MM.1S (cell line): ENCODE measurements around the gene BAIAP2L2.
"Not testable (repeated sequence)": the region's sequence is repeated elsewhere in the genome, so short reads cannot be mapped to it uniquely, and the experiment has no call there.

Experiments used
- DNase-seq: peaks from one replicate; pipeline ENCODE4 v3.0.0-alpha.2; 2015
- H2AFZ ChIP-seq: fragments of 300-600 bp; sonication (generic); 2 replicates; pipeline ENCODE4 v1.6.0; 2016; ENCODE audit warnings: antibody characterized with exemption, low read length
- H3F3A ChIP-seq: fragments of 300-600 bp; sonication (generic); 2 replicates; pipeline ENCODE4 v1.6.1; 2016; ENCODE audit warnings: mild to moderate bottlenecking, antibody characterized with exemption, low read length, moderate library complexity, mixed read lengths; ENCODE audit not compliant: insufficient read depth
- H3K27ac ChIP-seq: fragments of 300-600 bp; sonication (generic); 2 replicates; pipeline ENCODE4 v1.5.1; 2016; ENCODE audit warnings: mild to moderate bottlenecking, low read length
- H3K27me3 ChIP-seq: fragments of 300-600 bp; sonication (generic); replicated peaks from 2 replicates; pipeline ENCODE4 v1.6.0; 2016; ENCODE audit warnings: low read length; ENCODE audit not compliant: insufficient read depth
- H3K36me3 ChIP-seq: fragments of 300-600 bp; sonication (generic); replicated peaks from 2 replicates; pipeline ENCODE4 v1.6.1; 2016; ENCODE audit warnings: mild to moderate bottlenecking, low read length, mixed read lengths; ENCODE audit not compliant: insufficient read depth
- H3K4me1 ChIP-seq: fragments of 300-600 bp; sonication (generic); 2 replicates; pipeline ENCODE4 v1.6.1; 2016; ENCODE audit warnings: low read length, mixed read lengths
- H3K4me2 ChIP-seq: fragments of 300-600 bp; sonication (generic); 2 replicates; pipeline ENCODE4 v1.6.0; 2016; ENCODE audit warnings: low read depth, low read length
- H3K4me3 ChIP-seq: fragments of 300-600 bp; sonication (generic); 2 replicates; pipeline ENCODE4 v1.5.1; 2016; ENCODE audit warnings: low read length, mixed read lengths
- H3K79me2 ChIP-seq: fragments of 300-600 bp; sonication (generic); 2 replicates; pipeline ENCODE4 v1.6.1; 2016; ENCODE audit warnings: mixed run types, low read length, mixed read lengths
- H3K9ac ChIP-seq: fragments of 300-600 bp; sonication (generic); 2 replicates; pipeline ENCODE4 v1.6.1; 2016; ENCODE audit warnings: low read length, mixed read lengths
- H3K9me2 ChIP-seq: fragments of 300-600 bp; sonication (generic); replicated peaks from 2 replicates; pipeline ENCODE4 v1.6.1; 2016; ENCODE audit warnings: mild to moderate bottlenecking, low read length, mixed read lengths; ENCODE audit not compliant: insufficient read depth
- H3K9me3 ChIP-seq: fragments of 300-600 bp; sonication (generic); replicated peaks from 2 replicates; pipeline ENCODE4 v1.6.1; 2016; ENCODE audit warnings: mild to moderate bottlenecking, low read length, mixed read lengths; ENCODE audit not compliant: insufficient read depth
- H4K20me1 ChIP-seq: fragments of 300-600 bp; sonication (generic); 2 replicates; pipeline ENCODE4 v1.6.1; 2016; ENCODE audit warnings: mild to moderate bottlenecking, low read length, moderate library complexity, mixed read lengths; ENCODE audit not compliant: insufficient read depth
- EZH2 ChIP-seq: fragments of 300-600 bp; sonication (generic); optimal IDR thresholded peaks from 2 replicates; pipeline ENCODE3; 2017; ENCODE audit warnings: low read depth, mild to moderate bottlenecking, antibody characterized with exemption, low read length, mixed read lengths
- EZH2phosphoT487 ChIP-seq: fragments of 300-600 bp; sonication (generic); IDR thresholded peaks from 2 replicates; pipeline ENCODE4 v1.6.1; 2018; ENCODE audit warnings: antibody characterized with exemption, low read length
- TF ChIP-seq, protein P1 (sequence below): fragments of 300-600 bp; sonication (generic); IDR thresholded peaks from 2 replicates; pipeline ENCODE4 v1.5.1; 2016; ENCODE audit warnings: antibody characterized with exemption, low read length, mixed read lengths

BAIAP2L2 gene

DNA sequence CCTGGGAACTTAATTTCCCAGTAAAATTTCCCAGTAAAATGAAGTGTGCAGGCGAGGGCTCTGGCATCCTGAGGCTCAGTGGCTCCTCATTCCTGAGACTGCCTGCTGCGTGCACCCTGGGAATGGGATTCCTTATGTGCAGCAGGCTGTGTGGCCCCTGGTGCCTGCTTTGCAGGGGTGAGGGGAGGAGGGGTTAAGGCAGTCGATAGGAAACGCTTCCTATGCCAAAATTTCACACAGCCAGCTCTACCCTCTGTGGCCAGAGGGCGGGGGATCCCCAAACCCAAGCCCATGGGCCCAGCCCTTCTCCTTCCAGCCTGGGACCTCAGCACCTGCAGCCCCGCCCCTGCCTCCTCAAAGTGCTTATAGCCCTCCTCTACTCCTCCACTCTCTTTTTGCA lies 12.1 kb upstream of the BAIAP2L2 start:
- H3K27me3 ChIP-seq = no peaks in the 10 kb centered on the region
- TF ChIP-seq, protein P1, sequence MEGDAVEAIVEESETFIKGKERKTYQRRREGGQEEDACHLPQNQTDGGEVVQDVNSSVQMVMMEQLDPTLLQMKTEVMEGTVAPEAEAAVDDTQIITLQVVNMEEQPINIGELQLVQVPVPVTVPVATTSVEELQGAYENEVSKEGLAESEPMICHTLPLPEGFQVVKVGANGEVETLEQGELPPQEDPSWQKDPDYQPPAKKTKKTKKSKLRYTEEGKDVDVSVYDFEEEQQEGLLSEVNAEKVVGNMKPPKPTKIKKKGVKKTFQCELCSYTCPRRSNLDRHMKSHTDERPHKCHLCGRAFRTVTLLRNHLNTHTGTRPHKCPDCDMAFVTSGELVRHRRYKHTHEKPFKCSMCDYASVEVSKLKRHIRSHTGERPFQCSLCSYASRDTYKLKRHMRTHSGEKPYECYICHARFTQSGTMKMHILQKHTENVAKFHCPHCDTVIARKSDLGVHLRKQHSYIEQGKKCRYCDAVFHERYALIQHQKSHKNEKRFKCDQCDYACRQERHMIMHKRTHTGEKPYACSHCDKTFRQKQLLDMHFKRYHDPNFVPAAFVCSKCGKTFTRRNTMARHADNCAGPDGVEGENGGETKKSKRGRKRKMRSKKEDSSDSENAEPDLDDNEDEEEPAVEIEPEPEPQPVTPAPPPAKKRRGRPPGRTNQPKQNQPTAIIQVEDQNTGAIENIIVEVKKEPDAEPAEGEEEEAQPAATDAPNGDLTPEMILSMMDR = no peak
- TF ChIP-seq EZH2phosphoT487 = no peak
- TF ChIP-seq EZH2 = no peak
- DNase-seq = no peak
- no peaks in the 10 kb centered on the region for H3K9me3 ChIP-seq
- H3K4me3 ChIP-seq = no peak overlapping the region
- no peaks in the 10 kb centered on the region for H3K9me2 ChIP-seq
- no peak overlapping the region for H3K4me2 ChIP-seq
- no peak overlapping the region for H3K9ac ChIP-seq
- H3K4me1 ChIP-seq = no peaks in the 10 kb centered on the region
- H3K79me2 ChIP-seq = no peaks in the 10 kb centered on the region
- H3K36me3 ChIP-seq = no peaks in the 10 kb centered on the region
- H2AFZ ChIP-seq = no peak overlapping the region
- no peaks in the 10 kb centered on the region for H3F3A ChIP-seq
- no peaks in the 10 kb centered on the region for H4K20me1 ChIP-seq
- no peak overlapping the region for H3K27ac ChIP-seq

DNA sequence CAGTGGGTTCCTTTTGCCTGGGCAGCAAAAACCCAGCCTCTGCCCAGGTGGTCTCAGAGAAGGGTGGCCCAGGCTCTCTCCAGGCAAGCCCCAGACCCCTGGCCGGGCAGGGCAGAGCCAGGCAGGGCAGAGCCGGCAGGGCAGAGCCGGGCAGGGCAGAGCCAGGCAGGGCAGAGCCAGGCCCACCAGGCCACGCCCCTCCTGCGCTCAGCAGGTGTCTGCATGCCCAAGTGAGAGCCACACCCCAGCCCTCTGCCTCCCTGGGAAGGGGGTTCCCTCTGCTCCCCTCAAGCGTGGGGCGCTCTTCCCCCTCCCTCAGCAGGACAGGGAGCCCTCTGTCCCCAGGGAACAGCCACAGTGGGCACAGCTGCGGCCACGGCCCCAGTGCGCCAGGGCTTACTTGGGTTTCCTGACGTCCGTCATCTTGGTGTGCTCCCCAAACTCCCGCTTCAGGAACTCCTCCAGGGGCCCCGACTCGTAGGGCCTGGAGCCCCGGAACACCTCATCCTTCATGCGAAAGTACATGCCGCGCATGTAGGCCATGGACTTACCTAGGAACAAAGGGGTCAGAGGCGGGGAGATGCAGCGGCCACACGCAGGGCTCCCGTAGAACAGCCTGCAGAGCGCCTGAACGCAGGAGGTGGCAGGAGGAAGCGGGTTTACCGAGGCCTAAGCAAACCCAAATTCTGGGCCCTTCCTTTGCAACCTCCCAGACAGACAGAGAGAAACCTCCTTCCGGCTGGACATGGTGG lies 10.1 kb upstream of the BAIAP2L2 start:
- Histone ChIP-seq H2AFZ (no peak overlapping the region), H3K4me1 (no peaks in the 10 kb centered on the region), H3K4me3 (no peak overlapping the region), H3K9ac (no peak overlapping the region), H3K9me3 (no peaks in the 10 kb centered on the region), H3K79me2 (no peaks in the 10 kb centered on the region), H3K4me2 (no peak overlapping the region), H4K20me1 (no peaks in the 10 kb centered on the region), H3K36me3 (no peaks in the 10 kb centered on the region), H3K27ac (no peak overlapping the region), H3K9me2 (no peaks in the 10 kb centered on the region), H3K27me3 (no peaks in the 10 kb centered on the region), H3F3A (no peaks in the 10 kb centered on the region)
- TF ChIP-seq, protein P1 = no peak
- TF ChIP-seq EZH2phosphoT487 = no peak
- DNase-seq = no peak

DNA sequence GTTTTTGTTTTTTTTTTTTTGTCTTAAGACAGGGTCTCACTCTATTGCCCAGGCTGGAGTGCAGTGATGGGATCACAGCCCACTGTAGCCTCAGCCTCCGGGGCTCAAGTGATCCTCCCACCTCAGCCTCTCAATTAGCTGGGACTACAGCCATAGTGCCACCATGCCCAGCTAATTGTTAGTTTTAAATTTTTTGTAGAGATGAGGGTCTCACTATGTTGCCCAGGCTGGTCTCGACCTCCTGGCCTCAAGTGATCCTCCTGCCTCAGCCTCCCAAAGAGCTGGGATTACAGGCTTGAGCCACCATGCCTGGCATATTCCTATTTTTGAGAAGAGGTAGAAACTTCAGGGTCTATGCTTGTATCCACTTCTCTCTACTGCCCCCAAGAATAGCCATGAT lies 8.3 kb upstream of the BAIAP2L2 start:
- H3K4me1 ChIP-seq, H3K36me3 ChIP-seq, H2AFZ ChIP-seq, H3K9ac ChIP-seq, H4K20me1 ChIP-seq, H3K9me2 ChIP-seq, H3K9me3 ChIP-seq, DNase-seq, H3K79me2 ChIP-seq, H3F3A ChIP-seq, H3K27ac ChIP-seq, H3K27me3 ChIP-seq, H3K4me3 ChIP-seq, H3K4me2 ChIP-seq: not testable (repeated sequence)

DNA sequence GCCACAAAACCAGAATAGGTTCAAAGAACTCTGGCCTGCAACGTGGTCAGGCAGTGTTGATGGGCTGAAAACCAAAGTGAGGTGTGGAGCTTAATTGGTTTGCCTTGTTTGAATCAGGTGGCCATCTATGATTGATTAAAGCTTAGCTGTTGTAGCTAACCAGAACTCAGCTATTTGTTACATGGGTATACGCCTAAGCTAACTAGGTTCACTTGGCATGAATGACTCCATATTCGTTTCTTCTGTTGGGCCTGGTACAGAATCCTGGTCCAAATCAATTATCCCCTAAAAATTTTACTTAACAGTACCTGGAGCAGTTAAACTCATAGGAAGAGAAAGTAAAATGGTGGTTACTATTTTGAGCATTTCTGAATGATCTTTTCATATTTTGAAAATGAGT lies 7.7 kb upstream of the BAIAP2L2 start:
- no peak overlapping the region for H3K4me3 ChIP-seq

DNA sequence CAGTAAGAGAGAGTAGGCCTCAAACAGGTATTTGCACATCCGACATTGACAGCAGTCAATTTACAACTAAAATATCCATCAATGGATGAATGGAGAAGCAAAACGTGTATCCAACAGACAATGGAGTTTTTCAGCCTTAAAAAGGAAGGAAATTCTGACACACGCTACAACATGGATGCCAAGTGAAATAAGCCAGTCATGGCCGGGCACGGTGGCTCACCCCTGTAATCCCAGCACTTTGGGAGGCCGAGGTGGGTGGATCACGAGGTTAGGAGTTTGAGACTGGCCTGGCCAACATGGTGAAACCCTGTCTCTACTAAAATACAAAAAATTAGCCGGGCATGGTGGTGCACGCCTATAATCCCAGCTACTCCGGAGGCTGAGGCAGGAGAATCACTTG lies 7.1 kb upstream of the BAIAP2L2 start:
- H3K36me3 ChIP-seq, H3F3A ChIP-seq, H3K4me3 ChIP-seq, H3K9me2 ChIP-seq, H3K27ac ChIP-seq, H3K27me3 ChIP-seq, H2AFZ ChIP-seq, DNase-seq, H3K4me1 ChIP-seq, H3K4me2 ChIP-seq, H3K9me3 ChIP-seq, H3K9ac ChIP-seq, H4K20me1 ChIP-seq, H3K79me2 ChIP-seq: not testable (repeated sequence)

More for the DNA sequence above, 7.7 kb upstream of the BAIAP2L2 start:
- Histone ChIP-seq H3K27me3 (no peaks in the 10 kb centered on the region), H3F3A (no peaks in the 10 kb centered on the region), H2AFZ (no peak overlapping the region), H4K20me1 (no peaks in the 10 kb centered on the region), H3K9me2 (no peaks in the 10 kb centered on the region), H3K9ac (no peak overlapping the region), H3K4me2 (no peak overlapping the region), H3K27ac (no peak overlapping the region), H3K36me3 (no peaks in the 10 kb centered on the region), H3K4me1 (no peaks in the 10 kb centered on the region; the same call in 1 of the 2 replicates), H3K9me3 (no peaks in the 10 kb centered on the region), H3K79me2 (no peaks in the 10 kb centered on the region)
- no peak for DNase-seq
- TF ChIP-seq, protein P1 = no peak
- TF ChIP-seq EZH2 = no peak
- TF ChIP-seq EZH2phosphoT487 = no peak
